GM18511 (cell line): ENCODE results near the gene PRF1.
"Not testable (repeated sequence)": the region's sequence is repeated elsewhere in the genome, so short reads cannot be mapped to it uniquely, and the experiment has no call there.

Source experiments
- ATAC-seq: cut with Tn5 transposase; IDR thresholded peaks from one replicate; pipeline ENCODE4 v1.9.1; 2021; ENCODE audit warnings: mild to moderate bottlenecking, moderate library complexity; ENCODE audit not compliant: unreplicated experiment

PRF1 gene

DNA sequence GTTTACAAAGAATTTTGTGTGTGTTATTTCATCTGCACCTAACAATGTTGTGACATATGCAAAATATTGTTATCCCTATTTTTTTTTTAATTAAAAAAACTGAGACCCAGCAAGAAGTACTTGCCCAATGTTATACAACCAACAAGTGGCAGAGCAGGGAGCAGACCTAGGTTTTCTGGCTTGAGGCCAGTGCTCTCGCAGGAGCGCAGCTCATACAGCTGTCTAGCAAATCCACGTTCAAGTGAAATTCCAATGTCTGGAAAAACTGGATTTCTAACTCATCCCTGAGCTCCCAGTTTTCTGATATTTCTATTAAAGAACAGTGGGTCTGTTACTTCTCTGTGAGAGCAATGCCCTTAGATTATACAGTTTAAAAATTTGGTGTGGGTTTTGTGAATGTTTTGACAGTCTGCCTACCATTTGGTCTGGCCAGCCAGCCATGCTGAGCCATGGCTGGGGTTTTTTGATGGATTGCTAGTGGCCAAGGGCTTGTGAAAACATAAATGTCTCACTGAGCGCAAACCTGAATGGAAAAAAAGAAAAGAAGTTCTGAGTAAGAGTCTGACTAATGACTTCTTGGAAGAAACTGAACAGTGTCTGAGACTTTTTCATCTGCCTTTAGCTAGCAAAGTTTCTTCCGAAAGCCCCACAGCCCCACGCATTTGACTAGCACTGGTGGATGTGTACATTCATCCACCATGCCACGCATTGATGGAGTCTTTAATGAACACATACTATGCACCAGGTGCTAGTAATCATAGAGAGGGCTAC, 15.4 kb upstream of the PRF1 start:
- no peak for ATAC-seq

DNA sequence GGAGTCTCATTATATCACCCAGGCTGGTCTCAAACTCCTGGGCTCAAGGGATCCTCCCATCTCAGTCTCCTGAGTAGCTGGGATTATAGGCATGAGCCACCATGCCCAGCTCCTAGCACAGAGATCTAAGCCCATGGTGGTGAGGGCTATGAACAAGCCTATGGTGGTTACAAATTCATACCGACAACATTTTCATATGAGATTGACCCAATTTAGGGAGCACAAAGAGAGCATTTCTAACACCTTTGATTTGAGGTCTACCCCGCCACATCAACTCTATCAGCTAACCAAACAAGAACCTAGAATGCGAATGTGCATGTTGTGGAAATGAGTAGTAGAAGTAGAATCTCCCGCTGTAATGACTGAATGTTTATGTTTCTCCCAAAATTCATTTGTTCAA, 14.2 kb upstream of the PRF1 start:
- ATAC-seq, result no peak

DNA sequence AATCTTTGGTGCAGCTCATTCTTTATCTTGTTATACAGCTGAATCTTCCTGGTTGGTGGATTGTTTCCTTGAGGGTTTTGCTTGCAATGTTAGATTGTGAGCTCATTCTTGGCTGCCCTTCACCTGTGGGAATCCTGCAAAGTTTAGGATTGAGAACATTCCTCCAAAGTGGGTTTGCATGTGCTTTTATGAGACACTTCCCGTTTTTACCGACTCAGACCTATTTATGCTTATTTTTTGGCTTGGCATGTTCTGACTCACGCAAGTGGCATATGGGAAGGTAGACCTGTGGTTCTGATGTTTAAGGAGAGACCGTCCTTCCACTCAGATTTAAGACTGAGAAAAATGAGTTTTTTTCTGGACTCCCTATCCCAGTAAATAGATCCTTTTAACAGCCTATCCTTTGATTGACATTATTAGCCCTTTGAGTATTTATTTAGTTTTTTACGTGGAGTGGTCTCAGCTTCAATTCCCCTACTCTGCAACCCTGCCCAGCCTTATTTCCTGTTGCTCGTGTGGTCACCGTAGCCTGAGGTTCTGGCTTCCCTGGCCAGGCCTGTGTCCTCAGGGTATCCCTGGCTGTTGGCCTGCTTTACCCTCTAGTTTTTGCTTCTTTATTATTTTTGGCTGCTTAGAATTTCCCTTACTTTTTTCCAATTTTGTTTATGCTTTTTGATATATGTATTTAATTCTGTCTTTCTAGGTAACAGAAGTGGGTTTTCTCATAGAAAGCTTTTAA, 13.4 kb upstream of the PRF1 start:
- no peak for ATAC-seq

DNA sequence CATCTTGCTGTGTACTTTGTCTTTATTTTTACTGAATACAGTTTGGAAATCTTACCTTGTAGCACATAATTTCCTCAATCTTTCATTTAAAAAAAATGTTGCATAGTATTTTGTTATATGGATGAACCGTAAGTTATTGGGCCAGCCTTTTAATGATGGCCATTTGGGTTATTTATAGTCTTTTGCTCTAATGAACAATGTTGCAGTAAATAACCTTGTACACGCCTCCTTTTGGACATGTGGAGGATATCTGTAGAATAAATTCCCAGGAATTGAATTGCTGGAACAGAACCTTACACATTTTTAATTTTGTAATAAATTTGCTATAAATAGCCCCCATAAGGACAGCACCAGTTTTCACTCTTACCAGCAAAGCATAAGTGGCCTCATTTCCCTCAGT, 12.7 kb upstream of the PRF1 start:
- ATAC-seq, result no peak

DNA sequence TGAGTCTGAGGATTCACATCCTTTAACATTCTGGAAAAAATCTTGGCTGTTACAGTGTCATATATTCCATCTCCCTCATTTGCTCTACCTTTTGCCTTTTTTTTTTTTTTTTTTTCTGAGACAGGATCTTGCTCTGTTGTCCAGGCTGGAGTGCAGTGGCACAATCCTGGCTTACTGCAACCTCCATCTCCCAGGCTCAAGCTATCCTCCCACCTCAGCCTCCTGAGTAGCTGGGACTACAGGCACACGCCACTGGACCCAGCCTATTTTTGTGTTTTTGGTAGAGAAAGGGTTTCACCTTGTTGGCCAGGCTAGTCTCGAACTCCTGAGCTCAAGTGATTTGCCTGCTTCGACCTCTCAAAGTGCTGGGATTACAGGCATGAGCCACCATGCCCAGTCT, 11.8 kb upstream of the PRF1 start:
- not testable (repeated sequence) for ATAC-seq

DNA sequence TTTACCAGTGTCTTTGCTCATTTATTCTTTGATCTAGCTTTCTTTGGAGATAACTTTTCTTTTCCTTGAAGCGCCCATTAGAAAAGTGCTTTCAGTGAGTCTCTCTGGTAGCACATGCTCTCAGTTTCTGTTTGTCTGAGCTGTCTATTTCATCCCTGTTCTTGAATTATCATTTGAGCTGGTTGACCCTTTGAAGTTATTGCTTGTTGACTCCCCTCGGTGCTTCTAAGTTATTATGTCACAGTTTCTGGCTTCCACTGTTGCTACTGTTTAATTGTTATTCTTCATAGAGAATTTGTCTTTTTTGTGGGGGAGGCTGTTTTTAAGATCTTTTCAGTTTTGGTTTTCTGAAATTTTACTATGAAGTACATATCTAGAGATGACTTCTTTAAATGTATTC, 11.4 kb upstream of the PRF1 start:
- no peak for ATAC-seq

DNA sequence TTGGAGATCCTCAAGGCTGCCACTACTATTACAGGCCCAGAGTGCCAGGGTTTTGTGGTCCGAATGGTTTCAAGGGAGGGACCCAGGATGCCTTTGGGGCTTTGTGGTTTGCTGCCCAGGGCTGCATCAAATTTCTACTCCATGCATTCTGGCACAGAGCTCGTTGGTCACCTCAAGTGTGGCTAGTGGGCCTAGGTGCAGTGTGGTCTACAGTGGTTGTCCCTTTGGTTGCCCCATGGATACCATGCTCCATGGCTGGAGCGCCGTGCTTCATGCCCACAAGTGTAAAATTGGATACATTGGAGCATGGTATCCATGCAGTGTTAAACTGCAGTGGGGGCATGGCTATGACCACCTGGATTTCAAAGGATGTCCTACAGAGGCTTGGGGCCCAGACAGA, 5.4 kb upstream of the PRF1 start:
- no peak for ATAC-seq

DNA sequence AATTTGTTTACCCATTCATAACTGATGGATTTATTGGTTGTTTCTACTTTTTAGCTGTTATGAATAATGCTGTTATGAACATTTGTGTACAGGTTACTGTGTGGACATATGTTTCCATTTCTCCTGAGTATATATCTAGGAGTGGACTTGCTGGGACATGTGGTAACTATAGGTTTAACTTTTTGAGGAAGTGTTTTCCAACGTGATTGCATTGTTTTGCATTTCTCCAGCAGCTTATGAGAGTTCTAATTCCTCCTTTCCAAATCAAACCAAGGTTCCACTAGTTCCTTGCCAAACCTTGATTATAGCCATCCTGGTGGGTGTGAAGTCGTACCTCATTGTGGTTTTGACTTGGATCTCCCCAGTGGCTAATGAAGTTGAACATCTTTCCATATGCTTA, 2.6 kb upstream of the PRF1 start:
- ATAC-seq, result no peak

DNA sequence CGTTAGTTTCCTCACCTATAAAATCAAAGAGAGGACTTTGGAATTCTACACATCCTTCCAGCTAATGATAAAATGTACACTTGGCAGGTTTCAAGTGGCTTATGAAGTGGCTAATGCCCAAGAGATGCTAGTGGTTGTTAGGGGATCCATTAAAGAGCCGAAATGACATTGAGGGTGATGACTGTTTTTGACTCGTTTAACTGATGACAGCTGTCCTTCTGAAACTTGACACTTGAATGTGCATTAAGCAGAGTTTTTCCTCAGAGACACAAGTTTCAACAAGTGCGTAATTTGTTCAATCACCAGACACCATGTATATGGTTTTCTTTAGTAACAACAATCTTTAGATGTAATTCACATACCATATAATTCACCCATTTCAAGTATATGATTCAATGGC, 1.6 kb upstream of the PRF1 start:
- no peak for ATAC-seq

DNA sequence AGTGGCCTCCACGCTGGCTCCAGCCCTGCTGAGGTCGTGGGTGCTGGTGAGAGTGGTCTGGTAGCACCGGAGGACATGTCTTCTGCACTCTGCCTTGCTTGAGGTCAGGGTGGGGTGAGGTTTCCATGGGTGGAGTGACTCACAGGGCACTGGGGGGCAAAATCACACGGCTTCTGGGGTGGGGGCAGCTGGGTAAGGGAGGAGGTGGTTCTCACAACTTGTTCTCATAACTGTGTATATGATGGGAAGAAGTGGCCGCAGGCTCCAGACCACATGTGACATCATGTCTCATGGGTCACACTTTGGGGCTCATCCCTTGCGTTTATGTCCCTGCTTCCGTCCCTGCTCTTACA, 884 bp upstream of the PRF1 start:
- ATAC-seq, result no peak

DNA sequence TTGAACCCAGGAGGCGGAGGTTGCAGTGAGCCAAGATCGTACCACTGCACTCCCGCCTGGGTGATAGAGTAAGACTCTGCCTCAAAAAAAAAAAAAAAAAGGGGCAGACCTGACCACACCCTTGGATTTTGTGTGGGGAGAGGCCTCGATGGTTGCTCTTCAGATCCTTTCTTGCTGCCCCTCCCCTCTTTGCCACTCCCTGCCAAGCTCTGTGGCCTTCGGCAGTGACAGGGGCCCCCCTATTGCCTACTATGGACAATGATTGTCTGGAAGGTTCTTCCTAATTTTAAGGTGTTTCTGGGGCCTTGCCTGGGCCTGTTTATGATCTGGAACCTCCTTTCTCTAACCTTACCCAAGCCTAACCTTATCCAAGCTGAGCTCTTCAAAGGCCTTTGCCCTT, 795 bp downstream of the PRF1 start:
- no peak for ATAC-seq

DNA sequence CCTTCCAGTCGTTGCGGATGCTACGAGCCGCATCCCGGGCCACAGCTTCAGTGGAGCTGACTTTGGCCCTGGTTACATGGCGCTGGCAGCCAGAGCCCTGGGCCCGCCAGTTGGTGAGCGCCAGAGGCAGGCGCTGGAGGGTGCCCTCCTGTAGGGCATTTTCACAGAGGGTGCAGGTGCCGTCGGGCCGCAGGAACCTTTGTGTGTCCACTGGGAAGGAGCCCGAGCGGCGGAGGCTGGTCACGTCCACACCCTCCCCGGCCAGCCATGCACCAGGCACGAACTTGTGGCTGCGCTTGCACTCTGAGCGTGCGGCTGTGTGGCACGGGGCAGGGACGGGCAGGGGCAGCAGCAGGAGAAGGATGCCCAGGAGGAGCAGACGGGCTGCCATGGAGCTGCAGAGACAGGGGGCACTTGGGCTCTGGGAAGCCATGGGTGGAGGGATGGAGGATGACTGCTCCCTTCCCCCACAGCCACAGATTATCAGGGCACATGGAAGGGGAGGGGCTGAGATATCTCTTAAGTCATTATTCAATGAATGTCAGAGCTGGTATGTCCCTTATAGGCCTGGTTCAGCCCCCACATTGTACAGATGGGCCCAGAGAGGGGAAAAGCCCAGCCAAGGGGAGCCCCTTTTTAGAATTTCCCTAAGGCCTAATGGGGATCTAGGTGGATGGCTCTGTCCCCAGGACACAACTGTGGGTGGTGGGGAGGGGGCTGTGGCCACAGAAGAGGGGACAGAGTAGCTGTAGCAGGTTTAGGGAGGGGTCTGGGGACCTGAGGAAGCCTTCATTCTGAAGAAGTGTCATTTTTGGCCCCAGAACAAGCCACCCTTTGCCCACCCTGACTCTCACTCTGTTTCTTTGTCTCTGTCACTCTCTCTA, 1.8 kb downstream of the PRF1 start:
- no peak for ATAC-seq

DNA sequence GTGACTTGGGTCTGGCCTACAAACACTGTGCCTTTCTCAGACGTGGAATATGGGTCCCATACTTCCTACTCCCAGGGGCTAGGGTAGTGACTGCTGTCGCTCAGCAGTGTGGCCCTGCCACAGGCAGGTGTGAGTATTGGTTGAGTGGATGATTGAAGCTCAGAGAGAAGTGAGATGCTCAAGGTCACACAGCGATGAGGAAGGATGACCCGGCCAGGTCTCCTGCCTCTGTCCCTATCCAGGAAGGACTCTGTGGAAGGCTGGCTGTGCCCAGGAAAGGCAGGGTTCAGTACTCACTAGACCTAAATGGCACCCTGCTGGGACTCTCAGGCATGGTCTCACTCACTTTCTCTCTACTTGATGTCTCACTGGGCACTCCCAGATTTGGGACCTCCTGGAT, 2.8 kb downstream of the PRF1 start:
- no peak for ATAC-seq

DNA sequence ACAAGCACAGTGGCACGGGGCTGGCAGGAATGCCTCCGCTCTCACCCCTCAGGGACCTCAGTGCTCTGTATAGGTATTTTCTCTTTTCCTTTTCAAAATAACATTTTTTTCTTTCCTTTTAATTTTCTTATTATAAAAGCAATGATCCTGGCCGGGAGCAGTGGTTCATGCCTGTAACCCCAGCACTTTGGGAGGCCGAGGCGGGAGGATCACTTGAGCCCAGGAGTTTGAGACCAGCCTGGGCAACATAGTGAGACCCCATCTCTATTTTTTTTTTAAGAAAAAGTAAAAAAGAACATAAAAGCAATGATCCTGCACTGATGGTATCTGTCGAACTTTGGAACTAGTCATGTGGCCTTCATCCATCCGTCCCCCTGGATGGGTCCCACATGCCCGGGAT, 3.2 kb downstream of the PRF1 start:
- ATAC-seq, result no peak

DNA sequence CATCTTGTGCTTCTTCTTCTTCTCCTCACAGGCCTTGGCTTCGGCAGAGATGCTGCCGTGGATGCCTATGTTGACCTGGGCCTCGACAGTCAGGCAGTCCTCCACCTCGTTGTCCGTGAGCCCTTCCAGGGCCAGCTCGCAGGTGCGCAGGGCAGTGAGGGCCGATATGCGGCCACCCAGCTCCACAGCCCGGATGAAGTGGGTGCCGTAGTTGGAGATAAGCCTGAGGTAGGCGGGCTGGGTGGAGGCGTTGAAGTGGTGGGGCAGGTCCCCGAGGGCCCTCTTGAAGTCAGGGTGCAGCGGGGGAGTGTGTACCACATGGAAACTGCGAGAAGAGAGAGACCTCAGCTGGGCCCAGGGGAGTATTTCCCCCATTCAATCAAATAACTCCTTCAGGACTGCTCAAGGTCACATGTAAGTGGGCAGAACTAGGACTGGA, 3.7 kb downstream of the PRF1 start:
- ATAC-seq, result no peak

DNA sequence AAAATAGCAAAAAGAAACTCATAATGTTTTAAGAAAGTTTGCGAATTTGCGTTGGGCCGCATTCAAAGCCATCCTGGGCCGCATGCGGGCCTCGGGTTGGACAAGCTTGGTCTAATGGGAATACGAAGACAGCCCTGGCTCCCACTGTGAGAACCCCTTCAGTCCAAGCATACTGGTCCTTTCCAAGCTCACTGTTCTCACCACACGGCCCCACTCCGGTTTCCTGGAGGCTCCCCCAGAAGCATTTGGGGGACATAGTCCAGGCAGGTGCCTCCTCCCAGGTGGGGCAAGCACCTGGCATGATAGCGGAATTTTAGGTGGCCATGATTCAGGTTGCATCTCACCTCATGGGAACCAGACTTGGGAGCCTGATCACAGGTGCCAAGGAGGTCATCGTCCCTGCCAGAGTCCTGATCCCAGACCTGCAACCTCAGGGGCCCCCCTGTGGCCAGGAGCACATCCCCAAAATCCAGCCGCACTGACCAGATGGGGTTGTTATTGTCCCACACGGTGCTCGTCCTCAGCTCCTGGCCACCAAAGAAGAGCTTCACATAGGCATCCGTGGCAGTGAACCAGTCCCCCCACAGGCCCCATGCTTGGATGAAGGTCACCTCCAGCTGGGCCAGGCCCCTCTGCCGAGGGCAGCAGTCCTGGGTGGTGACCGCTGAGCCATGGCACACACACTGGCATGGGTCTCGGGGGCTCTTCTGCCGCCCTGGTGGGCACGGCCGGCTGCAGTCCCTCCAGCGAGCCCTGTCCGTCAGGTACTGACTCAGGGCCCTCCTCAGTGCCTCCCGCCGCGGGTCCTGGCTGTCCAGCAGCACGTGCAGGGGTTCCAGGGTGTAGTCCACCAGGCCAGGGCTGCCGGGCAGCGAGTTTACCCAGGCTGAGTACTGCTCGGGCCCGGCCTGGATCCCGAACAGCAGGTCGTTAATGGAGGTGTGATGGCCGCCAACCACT, 4.4 kb downstream of the PRF1 start:
- no peak for ATAC-seq

DNA sequence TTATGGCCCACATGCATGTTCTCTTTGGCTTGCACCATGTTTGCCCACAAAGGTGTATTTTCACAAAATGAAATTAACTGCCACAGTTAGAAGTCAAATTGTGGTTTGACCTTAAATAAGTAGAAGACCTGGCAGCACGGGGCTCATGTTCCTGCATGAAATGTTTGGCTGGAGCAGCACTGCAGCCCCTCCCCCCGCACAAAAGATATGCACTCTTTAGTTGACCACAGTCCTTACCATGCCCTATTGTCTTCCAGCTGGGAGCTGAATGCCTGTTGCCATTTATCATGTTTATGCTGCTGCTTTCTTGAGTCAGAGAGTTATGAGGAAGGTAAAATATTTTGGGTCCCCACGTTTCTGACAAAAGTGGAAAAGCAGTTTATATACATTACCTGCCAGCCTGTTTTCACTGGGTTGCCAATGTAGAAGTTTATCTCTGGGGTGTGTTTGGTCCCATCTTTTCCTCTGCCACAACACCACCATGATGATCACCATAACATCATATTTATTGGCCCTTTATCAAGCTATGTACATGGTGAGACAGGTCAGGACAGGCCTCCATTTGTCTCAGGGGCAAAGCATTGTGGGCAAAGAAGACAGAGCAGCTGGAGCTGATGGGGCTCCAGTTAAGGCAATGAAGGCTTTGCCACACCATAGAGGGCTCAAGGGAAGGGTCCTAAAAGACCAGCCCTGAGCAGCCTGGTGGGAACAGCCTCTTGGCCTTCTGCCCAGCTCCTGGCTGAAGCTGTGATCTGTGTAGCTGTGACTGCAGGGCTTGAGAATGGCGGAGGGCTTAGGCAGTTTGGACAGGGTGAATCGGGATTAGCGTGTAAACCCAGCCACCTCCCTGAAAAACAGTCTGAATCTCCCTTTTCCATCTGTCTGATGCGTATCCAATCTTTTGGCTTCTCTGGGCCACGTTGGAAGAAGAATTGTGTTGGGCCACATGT, 5.4 kb downstream of the PRF1 start:
- no peak for ATAC-seq

DNA sequence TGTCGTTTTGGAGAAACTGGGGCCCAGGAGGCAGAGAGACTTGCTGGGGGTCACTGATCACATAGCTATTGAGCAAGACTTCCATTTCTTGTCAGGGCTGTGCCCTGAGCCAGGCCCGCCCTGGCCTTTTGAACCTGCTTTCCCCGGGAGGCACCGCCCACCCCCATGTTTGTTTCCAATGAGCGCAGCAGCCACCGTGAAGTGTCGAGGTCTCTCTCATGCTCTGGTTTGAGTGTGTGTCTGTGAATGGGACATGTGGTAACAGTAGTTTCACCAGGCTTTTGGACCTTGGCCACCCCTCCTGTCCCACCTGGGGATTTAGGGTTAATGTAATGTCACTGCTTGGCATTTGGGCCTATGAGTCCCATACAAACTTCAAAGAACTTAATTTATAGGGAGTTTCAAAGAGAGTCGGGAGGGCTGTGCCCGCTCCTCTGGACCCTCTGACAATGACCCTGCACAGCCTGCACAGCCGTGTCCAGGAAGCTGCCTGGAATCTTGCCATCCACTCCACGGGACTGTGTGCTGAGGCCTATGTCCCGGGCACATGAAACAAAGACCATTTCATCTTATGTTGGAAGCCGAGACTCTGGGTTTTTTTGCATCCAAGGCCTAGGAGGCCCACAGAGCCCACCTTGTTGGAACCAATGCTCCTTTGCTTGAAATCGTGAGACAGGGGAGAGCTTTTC, 6.3 kb downstream of the PRF1 start:
- no peak for ATAC-seq

DNA sequence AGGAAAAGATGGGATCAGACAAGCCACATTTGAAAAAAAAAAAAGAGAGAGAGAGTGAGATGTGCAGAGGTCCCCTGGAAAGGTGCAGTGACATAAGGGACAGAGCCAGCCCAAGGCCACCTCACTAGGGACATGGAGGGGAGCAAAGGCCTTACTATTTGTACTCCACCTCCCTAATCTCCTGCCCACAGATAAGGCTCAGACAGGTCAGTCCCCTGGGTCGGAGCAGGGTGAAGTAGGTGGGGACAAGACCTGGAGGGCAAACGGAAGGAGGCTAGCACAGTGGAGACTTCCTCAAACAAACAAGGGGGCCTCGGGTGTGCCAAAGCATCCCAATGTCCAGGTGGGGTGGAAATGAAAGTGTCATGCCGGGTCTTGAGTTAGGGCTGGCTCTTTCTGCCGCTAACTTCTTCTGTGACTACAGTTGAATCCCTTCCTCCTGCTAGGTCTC, 7.0 kb downstream of the PRF1 start:
- no peak for ATAC-seq
